GM20431 (cell line): Measurements from ENCODE around the gene MITD1.
"Not testable (repeated sequence)": the region's sequence is repeated elsewhere in the genome, so short reads cannot be mapped to it uniquely, and the experiment has no call there.

Experiments used
- in situ Hi-C: fragments of 300-500 bp; cut with MseI, MboI; formaldehyde crosslinking; loops from one replicate; pipeline ENCODE4 v1.15.0; 2020; ENCODE audit warnings: low sequenced_read_pairs; ENCODE audit not compliant: unreplicated experiment

Gene MITD1

DNA sequence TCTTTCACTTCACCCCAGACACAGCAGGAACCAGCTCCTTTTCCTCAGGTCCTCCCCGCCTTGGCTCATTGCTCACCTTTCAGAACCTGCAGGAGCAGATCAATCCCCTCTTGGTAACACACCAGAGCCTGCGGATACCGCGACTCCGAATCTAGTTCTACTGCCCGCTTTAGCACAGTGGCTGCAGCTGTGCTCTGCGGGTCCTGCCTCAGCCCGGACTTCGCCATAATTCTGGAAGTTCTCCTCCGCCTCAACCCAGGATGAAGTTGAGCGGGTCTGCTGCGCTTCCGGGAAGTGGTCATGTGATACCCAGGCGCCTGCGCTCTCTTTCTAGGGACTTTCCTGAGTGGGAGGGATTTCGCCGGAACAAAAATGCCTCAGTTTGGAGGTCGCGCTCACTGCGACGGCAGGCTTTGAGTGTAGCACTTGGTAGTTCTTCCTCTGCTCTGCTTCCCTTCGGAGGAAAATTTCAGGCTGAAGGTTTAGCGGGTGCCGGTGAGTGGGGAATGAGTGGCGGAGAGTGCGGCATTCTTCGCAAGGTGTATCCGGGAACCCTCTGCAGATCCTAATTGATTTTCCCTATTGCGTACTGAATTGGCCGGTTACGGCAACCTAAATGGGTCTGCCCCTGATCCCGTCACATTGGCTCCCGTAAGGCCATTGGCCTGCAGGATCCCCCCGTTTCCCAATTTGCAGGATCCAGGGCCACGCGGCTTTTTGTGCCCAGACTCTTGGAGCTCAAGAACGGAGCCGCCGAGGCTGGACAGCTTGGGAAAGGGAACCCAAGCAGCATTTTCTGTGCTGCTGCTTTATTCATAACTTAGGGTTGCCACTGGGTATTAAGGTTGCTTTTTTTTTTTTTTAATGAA, at the start of gene MITD1, which contains the start of gene MRPL30:
TSS of gene MITD1 (minus strand) at position 304 of the 869 bp plus-strand sequence. CDS start at position 227, 77 bp downstream.
TSS of gene MRPL30 (plus strand) at position 430 of the 869 bp plus-strand sequence. CDS start 5,020 bp downstream, outside the sequence.
- in situ Hi-C loops, result no loop called here

DNA sequence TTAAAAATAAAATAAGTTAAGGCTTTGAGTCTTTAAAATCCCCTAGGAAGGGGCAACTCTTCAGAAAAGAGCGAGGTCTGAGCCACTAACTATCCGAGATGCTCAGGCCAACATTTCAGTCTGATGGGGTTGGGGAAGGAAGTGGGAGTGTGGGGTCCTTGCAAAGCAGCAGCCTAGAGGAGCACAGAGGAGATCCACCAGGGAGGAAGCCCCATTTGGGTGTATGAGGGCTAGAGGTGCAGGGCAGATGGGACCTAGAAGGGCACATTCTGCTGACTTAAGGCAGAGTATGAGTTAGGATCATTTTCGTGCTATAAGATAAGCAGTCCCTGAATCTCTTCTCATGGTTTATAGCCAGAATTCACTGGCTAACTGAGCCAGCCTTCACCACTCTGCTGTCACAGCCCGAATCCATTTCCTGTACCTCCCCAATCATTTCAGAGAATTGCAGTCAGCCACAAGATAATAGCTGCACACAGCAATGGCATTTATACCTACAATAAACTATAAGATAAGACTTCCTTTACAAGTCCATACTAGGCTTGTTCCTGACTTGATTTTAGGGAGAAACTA, 37.2 kb upstream of the MITD1 start:
- in situ Hi-C loops, result loop anchor here (25.0 kb wide), 1 partner anchor 94 kb away; the partner anchor contains the start of gene LYG1

DNA sequence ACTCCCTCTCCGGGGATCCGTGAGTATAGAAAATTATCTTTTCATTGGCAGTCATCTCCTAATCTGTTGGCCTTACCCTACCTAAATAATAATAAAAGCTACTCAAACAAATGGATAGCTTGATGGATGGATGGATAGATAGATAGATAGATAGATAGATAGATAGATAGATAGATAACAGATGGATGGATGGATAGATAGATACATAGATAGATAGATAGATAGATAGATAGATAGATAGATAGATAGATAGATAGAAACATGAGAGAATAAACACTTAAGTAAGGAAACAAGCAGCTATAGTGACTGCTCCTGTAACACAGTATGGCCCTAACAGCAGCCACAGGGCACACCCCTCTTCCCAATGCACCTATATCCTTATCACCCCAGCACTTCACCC, 35.2 kb upstream of the MITD1 start:
- in situ Hi-C loops, result loop anchor here (25.0 kb wide), 1 partner anchor 96 kb away; the partner anchor contains the start of gene LYG1

DNA sequence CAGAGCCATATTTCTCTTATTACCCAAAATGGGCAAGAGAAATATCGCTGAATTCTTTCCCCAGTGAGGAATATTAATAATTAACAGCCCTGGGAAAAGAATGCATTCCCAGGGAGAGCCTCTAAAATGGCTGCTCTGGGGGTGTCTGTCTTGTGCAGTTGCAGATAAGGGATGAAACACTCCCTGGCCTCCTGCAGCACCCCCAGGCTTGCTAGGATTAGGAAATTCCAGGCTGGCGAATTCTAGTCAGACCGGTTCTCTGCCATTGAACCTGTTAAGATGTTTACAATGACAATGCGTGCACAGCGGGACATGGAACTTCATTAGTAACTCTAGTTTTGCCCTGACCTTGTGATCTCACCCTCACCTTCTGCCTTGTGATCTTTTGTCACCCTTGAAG, 24.6 kb upstream of the MITD1 start:
- in situ Hi-C loops, result loop anchor here (25.0 kb wide), 1 partner anchor 107 kb away; the partner anchor contains the start of gene LYG1

DNA sequence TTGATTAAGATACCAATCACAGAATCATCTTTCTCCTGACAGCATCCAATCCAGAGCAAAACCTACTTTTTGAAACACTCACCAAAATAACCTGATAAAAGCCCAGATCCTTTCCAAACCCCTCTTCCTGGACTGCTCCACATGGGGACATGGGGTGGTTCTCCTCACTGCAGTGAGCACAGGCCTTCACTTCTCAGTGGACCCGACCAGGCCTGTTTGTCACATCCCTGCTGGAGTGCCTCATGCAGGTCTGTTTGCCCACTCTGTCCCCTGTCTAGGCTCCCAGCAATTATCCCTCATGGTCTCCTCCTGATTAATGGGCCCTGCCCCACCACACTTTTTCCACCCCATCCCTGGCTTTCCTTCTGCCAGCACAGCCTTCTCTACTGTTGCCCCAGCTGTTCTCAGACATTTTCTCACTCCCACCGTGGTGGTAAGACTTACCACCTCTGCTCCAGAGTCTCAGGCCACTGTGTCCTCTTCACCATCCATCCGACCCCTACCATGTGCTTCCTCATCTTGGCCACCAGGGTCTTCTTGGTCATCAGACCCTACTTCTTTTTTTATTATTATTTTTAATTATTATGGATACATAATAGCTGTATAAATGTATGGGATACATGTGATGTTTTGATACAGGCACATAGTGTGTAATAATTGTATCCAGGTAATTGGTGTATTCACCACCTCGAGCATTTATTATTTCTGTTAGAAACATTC, 21.3 kb upstream of the MITD1 start:
- in situ Hi-C loops, result loop anchor here (25.0 kb wide), 1 partner anchor 110 kb away; the partner anchor contains the start of gene LYG1

DNA sequence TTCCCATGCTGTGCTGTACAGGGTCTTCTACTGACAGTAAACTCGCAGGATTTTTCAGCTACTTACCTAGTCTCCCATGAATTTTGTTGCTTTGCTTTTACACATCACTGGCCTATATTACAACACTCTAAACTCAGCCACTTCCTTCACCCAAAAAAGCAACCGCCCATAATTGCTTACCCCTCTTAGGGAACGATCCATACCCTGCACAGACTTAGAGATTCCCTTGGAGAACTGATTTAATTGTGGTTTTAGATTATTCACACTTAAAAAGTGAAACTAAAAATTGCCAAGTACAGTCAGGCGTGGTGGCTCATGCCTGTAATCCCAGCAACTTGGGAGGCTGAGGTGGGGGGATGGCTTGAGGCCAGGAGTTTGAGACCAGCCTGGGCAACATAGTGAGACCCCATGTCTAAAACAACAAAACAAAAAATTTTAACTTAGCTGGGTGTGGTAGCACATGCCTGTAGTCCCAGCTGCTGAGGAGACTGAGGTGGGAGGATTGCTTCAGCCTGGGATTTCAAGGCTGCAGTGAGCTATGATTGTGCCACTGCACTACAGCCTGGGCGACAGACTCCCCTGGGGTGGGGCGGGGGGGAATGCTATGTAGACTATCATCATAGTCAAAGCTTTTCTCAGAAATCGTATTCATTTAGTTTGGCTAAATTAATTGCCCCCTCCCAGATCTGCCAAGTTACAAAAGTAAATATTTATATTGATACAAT, 19.4 kb upstream of the MITD1 start:
- in situ Hi-C loops, result loop anchor here (25.0 kb wide), 1 partner anchor 112 kb away; the partner anchor contains the start of gene LYG1

DNA sequence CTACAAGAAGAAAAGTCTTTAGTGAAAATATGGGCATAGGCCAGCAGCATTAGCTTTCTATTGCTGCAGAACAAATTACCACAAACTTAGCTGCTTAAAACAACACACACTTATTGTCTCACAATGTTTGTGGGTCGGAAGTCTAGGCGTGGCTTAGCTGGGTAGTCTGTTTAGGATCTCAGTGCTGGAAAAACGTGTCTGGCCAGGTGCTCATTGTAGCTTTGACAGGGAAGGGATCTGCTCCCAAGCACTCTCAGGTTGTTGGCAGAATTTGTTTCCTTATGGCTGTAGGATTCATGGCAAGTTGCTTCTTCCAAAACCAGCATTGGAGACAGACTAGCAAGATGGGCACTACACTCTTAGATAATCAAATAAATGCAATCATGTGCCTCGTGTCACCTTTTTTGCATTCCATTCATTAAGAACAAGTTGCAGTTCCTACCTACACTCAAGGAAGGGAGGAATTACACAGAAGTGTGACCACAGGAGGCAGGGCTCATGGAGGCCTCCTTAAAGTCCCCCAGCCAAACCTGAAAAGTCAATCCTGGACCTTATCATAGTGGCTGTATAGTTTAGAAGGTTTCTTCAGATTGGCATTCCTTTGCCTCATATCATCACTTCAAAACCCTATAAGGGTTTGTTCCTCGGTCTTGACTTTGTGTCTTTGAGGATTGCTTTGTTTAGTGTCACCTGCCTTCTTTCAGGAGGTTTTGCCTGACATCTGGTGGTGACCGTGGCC, 17.4 kb upstream of the MITD1 start:
- in situ Hi-C loops, result no loop called here

DNA sequence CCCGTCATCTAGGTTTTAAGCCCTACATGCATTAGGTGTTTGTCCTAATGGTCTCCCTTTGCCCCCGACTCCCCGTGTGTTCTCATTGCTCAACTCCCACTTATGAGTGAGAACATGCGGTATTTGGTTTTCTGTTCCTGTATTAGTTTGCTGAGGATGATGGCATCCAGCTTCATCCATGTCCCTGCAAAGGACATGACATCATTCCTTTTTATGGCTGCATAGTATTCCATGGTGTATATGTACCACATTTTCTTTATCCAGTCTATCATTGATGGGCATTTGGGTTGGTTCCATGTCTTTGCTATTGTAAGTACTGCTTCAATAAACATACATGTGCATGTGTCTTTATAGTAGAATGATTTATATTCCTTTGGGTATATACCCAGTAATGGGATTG, 11.5 kb upstream of the MITD1 start:
- in situ Hi-C loops, result not testable (repeated sequence)

DNA sequence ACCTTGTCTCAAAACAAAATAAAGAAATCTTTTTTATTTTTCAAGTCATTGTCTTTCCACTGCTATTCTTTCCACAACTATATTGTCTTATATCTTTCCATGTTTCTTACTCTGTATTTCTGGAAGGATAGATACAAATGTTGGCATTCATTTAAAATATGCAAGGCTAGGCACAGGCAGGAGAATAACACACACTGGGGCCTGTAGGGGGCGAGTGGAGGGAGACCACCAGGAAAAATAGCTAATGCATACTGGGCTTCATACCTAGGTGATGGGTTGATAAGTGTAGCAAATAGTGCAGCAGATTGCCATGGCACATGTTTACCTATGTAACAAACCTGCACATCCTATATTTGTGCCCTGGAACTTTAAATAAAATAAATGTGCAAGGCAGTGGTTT, 9.7 kb upstream of the MITD1 start:
- in situ Hi-C loops, result no loop called here

DNA sequence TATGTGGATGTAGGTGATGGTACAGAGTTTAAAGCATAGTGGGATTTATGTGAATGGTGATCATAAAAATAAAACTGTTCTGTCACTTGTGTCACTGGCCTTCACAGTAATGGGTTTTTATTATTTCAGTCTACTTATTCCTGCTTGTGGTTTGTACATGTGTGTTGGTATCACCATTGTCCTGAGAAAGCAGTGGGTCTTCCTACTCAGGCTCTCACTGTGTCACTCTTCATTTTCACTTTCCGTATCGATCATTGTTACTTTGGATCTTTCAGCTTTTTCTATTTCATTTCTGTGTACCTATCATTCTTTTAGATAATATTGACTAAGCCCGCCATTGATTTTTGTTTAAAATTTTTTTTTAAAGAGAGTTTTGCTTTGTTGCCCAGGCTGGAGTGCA, 7.5 kb upstream of the MITD1 start:
- in situ Hi-C loops, result no loop called here

DNA sequence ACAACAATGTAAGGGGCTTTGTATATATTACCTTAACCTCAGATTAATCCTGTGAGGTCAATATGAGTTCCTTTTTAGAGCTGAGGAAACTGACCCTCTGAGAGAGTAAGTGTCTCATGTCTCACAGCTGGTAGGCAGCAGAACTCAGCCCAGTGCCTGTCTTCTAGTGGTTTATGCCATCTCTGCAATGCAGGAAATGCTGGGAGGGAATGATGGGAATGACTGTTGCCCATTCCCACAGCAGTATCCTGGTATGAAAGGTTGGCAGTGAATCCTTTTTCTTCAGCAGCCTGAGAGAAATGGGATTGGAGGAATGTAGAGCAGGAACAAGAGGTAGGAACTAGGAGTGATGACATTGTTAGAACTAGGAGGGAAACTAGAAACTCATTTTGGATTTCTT, 6.2 kb upstream of the MITD1 start:
- in situ Hi-C loops, result no loop called here

DNA sequence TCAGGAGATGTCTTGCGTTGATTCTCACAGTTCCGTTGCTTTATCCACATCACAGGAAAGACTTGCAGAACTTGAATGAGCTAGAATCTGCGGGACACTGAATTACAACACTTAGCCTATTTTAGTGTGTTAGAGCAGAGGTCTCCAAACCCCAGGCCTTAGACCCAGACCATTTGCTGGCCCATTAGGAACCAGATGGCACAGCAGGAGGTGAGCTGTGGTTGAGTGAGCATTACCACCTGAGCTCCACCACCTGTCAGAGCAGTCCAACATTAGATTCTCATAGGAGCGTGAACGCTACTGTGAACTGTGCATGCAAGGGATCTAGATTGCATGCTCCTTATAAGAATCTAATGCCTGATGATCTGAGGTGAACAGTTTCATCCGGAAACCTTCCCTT, 4.0 kb upstream of the MITD1 start:
- in situ Hi-C loops, result no loop called here

DNA sequence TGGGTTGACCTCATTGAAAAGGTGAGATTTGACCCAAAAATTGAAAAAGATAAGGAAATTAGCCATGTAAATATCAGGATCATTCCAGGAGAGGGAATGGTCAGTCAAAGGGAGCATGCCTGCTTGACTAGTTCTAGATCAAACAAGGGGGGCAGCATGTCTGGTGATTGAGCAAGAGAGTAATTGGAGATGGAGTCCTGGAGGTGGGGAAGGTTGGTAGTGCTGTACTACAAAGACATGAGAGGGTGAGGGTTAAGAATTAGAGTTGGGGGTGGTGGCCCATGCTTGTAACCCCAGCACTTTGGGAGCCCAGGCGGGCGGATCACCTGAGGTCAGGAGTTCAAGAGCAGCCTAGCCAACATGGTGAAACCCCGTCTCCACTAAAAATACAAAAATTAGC, 2.2 kb upstream of the MITD1 start:
- in situ Hi-C loops, result no loop called here

DNA sequence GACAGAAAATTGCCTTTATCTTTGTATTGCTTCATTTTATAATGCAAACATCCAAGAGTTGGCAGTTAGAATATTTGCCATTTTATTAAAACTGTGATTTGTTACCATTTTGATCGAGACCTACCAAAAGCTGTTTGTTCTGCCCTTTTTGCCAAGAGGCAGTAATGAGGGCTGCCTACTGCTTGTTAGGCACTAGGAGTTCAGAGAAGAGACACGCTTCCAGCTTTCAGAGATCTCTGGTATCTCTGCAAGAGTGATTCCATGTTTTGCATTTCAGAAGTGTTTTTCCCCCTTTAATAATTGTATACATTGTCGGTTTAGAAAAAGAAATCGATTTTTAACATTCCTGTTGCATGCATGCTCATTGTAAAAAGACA, 754 bp upstream of the MITD1 start:
- in situ Hi-C loops, result no loop called here

DNA sequence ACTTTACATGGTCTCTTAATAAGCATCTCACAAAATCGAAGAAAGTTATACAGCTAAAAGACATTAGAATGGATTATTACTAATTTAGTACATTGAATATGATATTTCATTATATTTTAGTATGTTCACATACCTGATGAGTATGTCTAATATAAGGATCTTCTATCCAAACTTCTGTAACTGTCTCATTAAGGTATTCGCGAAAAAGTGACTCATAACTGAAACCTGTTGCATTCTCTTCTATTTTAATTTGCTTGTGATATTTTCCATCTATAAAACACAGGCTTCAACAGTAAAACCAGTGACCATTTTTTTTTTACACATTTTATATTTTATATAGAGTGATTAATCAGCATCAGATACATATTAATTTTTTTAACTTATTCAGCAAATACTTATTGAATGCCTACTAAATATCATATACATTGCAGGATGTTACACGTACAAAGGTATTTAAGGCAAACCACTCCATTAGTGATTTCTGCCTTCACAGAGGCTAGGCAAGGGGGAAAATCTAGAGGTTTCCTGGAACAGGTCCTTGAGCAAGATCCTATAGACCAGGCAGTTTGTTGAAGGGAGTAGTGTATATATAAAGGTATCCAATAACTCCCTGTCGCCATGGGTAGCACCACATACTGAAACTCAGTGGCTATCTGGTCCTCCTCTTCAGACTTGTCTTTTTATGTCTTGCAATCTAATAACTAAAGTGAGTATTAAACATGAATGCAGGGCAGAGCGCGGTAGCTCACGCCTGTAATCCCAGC, 9.3 kb downstream of the MITD1 start:
- in situ Hi-C loops, result no loop called here

DNA sequence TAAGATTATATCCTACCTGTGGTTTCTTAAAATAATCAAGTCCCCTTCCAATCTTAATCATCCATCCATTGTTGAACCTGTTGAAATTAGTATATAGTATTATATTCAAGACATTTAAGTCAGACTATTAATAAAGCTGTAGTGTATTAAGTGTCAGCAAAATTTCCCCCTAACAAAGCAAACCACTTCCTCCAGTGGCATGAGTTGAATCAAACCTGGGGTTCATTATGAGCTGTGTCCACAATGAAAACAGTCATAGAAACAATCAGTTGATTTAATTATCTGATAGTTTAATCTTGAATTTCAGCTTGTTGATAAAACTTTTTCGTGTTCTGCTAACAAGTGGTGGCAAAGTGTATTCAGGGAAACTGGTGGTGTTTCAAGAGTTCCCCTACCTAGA, 11.3 kb downstream of the MITD1 start:
- in situ Hi-C loops, result no loop called here

DNA sequence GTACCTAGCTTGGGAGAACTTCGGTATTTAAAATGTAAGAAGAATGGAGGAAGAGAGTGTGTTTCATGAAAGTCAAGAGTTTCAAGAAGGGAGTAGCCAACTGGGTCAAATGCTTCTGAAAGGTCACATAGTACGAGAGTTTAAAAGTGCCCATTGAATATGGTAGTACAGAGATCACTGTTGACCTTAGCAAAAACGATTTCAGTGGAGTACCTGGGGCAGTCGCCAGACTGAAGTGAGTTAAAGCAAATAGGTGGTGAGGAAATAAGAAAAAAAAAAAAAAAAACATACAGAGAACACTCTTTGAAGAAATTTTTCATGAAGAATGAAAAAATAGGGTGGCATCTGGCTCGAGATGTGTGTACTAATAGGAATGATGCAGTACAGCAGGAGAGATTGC, 14.6 kb downstream of the MITD1 start:
- in situ Hi-C loops, result no loop called here

DNA sequence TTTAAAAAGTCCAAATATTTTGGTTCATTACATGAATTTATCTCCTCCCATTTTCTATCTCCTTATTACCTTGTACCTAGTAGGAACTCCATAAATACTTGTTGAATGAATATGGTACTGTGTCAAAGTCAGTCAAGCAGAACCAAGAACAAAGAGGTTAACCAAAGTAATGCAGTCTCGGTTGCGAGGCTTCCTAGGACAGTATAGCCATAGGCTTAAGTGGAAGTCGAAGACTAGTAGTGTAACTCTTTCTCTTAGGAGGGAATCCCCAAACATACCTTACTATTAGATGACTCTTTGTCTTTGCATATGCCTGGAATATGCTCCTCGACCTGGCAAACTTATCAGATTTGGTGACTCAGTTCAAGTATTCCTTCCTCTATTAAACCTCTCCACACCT, 21.3 kb downstream of the MITD1 start:
- in situ Hi-C loops, result no loop called here

DNA sequence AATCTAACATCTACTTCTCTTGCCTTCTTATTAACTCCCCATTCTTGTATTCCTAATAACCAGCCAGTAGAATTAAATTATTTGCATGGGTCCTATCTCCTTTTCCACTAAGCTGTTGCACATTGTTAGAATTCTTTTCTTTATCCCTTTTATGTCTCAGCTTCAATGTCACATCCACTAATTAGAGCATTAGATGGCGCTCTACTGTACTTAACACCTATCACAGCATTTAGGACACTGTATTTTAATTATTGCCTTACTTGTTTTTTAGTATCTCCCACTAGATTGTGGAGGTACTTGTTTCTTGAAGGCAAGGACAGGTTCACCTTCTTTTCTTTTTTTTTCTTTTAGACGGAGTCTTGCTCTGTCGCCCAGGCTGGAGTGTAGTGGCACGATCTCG, 22.3 kb downstream of the MITD1 start:
- in situ Hi-C loops, result no loop called here
